MCF 10A (cell line): Measurements from ENCODE around the gene CLDN1. TPM values are rescaled to one million over a fixed set of nuclear protein-coding genes. Genes with fewer than 3 reads are reported as not detected.

Source experiments
- BruUV-seq: library from RNA; stranded (reverse); fragments of 400-500 nt; replicated peaks from 2 replicates; lab custom pipeline; 2021; lab: Mats Ljungman, UMichigan
- CTCF ChIA-PET: fragments of 300-600 bp; sonication (Branson Sonifier 250); formaldehyde crosslinking; extraction: SDS; loops from one replicate; lab custom pipeline; 2021; ENCODE audit warnings: antibody characterized with exemption, inconsistent platforms; lab: Yijun Ruan, JAX
- POLR2A ChIA-PET: fragments of 300-600, 350-650 bp; sonication (Branson Sonifier 250); formaldehyde crosslinking; extraction: SDS; loops from one replicate; lab custom pipeline; 2020; ENCODE audit warnings: antibody characterized with exemption, inconsistent platforms; lab: Yijun Ruan, JAX
- DNase-seq: peaks from one replicate; pipeline ENCODE4 v3.0.0-alpha.2; 2018; ENCODE audit not compliant: unreplicated experiment
- H3K27ac Mint-ChIP-seq: one replicate; pipeline ENCODE4 v1.8.0; 2022; ENCODE audit warnings: mild to moderate bottlenecking, low read depth, mixed read lengths; ENCODE audit not compliant: unreplicated experiment
- H3K27me3 Mint-ChIP-seq: one replicate; pipeline ENCODE4 v1.8.0; 2022; ENCODE audit warnings: mixed read lengths; ENCODE audit not compliant: insufficient read depth, unreplicated experiment
- H3K36me3 Mint-ChIP-seq: one replicate; pipeline ENCODE4 v1.8.0; 2022; ENCODE audit warnings: mild to moderate bottlenecking, moderate library complexity, mixed read lengths; ENCODE audit not compliant: insufficient read depth, unreplicated experiment
- H3K4me1 Mint-ChIP-seq: one replicate; pipeline ENCODE4 v1.8.0; 2022; ENCODE audit warnings: mixed read lengths; ENCODE audit not compliant: insufficient read depth, unreplicated experiment
- H3K4me3 Mint-ChIP-seq: one replicate; pipeline ENCODE4 v1.8.0; 2022; ENCODE audit warnings: mild to moderate bottlenecking, moderate library complexity, mixed read lengths; ENCODE audit not compliant: unreplicated experiment
- H3K9me3 Mint-ChIP-seq: one replicate; pipeline ENCODE4 v1.8.0; 2022; ENCODE audit warnings: mixed read lengths; ENCODE audit not compliant: unreplicated experiment
- CTCF ChIP-seq: fragments of 200-600 bp; IDR thresholded peaks from one replicate; pipeline ENCODE4 v1.8.0; 2022; ENCODE audit warnings: antibody characterized with exemption, mild to moderate bottlenecking; ENCODE audit not compliant: unreplicated experiment
- intact Hi-C: fragments of 100-400 bp; cut with micrococcal nuclease; formaldehyde crosslinking; loops from 2 replicates; pipeline ENCODE4 v1.14.1; 2022
- total RNA-seq: library from RNA; stranded (reverse); gene quantifications from 2 replicates; pipeline ENCODE4 v1.2.3, GENCODE V29; 2022

CLDN1 gene
- total RNA-seq, 1 experiment from 2014 or later: 263 TPM

- Mint-ChIP-seq H3K4me3 (peak overlapping the region; percentile 95), H3K27ac (peak overlapping the region; percentile 96), H3K27me3 (no peaks in the 10 kb centered on the region), H3K4me1 (peaks cover 43% of the 10 kb centered on the region), H3K36me3 (peaks cover 25% of the 10 kb centered on the region), H3K9me3 (peaks cover 7% of the 10 kb centered on the region)
- no peak for DNase-seq
- ChIA-PET POLR2A (interaction anchor here (0.8 to 11.9 kb wide), 18 partner anchors 14 to 207 kb away, joined by 3 to 215 read pairs (median 24); no protein-coding TSS in a partner anchor), CTCF (interaction anchor here (0.6 to 11.2 kb wide), 20 partner anchors 13 to 204 kb away, joined by 3 to 195 read pairs (median 5); no protein-coding TSS in a partner anchor)
- no TSS peak for BruUV-seq
- intact Hi-C loops: loop anchor here (2.0 to 5.0 kb wide), 2 partner anchors 119 to 202 kb away; partner anchors contain the start of gene P3H2
- TF ChIP-seq CTCF: no peak
Measured at GRCh38 chr3:190323246-190323626, 990 bp upstream of the CLDN1 start.

- intact Hi-C loops: loop anchor here (1.0 to 5.0 kb wide), 6 partner anchors 62 to 305 kb away; partner anchors contain the start of gene P3H2
- DNase-seq: no peak
- ChIA-PET CTCF (interaction anchor here (0.6 to 11.2 kb wide), 33 partner anchors 14 to 358 kb away, joined by 3 to 195 read pairs (median 5); no protein-coding TSS in a partner anchor), POLR2A (interaction anchor here (0.5 to 11.9 kb wide), 35 partner anchors 9 to 810 kb away, joined by 3 to 215 read pairs (median 7); partner anchors contain the start of genes IL1RAP and P3H2)
- Mint-ChIP-seq H3K27ac (peak overlapping the region; percentile 96), H3K4me1 (peaks cover 48% of the 10 kb centered on the region), H3K27me3 (no peaks in the 10 kb centered on the region), H3K9me3 (peaks cover 7% of the 10 kb centered on the region), H3K36me3 (peaks cover 30% of the 10 kb centered on the region), H3K4me3 (peak overlapping the region; percentile 95)
- no peak for TF ChIP-seq CTCF
- BruUV-seq: no TSS peak
Measured at GRCh38 chr3:190322604-190323245, 479 bp upstream of the CLDN1 start.

- no peak for DNase-seq
- Mint-ChIP-seq H3K27ac (peak overlapping the region; percentile 96), H3K4me1 (peaks cover 44% of the 10 kb centered on the region), H3K36me3 (peaks cover 46% of the 10 kb centered on the region), H3K9me3 (no peaks in the 10 kb centered on the region), H3K4me3 (peak overlapping the region; percentile 95), H3K27me3 (no peaks in the 10 kb centered on the region)
- intact Hi-C loops: loop anchor here (1.0 to 5.0 kb wide), 3 partner anchors 90 to 359 kb away; no protein-coding TSS in a partner anchor
- ChIA-PET POLR2A (interaction anchor here (0.6 to 11.9 kb wide), 31 partner anchors 7 to 465 kb away, joined by 3 to 215 read pairs (median 10); partner anchors contain the start of gene IL1RAP), CTCF (interaction anchor here (0.5 to 11.2 kb wide), 18 partner anchors 16 to 1048 kb away, joined by 3 to 195 read pairs (median 8); no protein-coding TSS in a partner anchor)
- no TSS peak for BruUV-seq
- TF ChIP-seq CTCF: no peak
Measured at GRCh38 chr3:190320594-190321362, 1.5 kb downstream of the CLDN1 start.
